Measurements from ENCODE around the gene THOC5.
"Not testable (repeated sequence)": the region's sequence is repeated elsewhere in the genome, so short reads cannot be mapped to it uniquely, and the experiment has no call there.

- not testable (repeated sequence) for TF ChIP-seq EP300, CTCF, POLR2AphosphoS5, POLR2A (IDR thresholded peaks at IDR 0.05)
Measured at GRCh38 chr22:29586193-29586705, 32.7 kb upstream of the THOC5 start.
